HG02970 (cell line): ENCODE measurements around the gene COX6A2.
"Not testable (repeated sequence)": the region's sequence is repeated elsewhere in the genome, so short reads cannot be mapped to it uniquely, and the experiment has no call there.

ENCODE experiments used
- ATAC-seq: cut with Tn5 transposase; IDR thresholded peaks from one replicate; pipeline ENCODE4 v1.9.1; 2021; ENCODE audit warnings: mild to moderate bottlenecking, moderate library complexity, moderate number of reproducible peaks; ENCODE audit not compliant: unreplicated experiment, low FRiP score

The COX6A2 gene

DNA sequence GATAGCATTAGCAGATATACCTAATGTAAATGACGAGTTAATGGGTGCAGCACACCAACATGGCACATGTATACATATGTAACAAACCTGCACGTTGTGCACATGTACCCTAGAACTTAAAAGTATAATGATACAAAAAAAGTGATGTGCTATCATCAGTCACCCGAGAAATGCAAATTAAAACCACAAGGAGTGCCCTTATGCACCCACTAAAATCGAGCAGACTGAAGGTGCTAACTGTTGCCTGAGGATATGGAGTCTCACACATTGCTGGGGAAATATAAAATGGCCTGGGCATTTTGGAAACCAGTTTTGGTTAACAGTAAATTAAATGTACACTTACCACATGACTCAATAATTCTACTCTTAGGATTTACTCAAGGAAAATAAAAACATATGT is 10.9 kb upstream of the COX6A2 start:
- not testable (repeated sequence) for ATAC-seq

DNA sequence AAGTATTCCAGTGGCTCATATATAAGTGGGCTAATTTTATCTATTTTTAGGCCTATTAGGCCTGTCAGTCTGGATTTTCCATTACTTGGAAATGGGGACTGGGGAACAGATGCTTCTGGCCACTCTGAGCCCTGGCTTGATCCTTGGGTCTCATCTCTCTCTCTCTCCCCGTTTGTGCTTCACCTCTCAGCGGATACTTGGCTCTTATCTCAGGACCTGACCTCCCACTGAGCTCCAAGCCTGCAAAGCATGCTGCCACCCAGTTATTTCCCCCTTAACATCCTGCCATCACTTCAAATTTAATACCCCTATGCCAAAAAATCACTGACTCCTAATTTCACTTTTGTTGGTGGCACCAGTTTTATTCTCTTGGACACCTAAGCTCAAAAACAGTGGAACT is 10.3 kb upstream of the COX6A2 start:
- no peak for ATAC-seq

- no peak for ATAC-seq
Observed at GRCh38 chr16:31436221-31437045, 8.3 kb upstream of the COX6A2 start.

GRCh38 chr16:31435341-31436220 is 7.4 kb upstream of the COX6A2 start:
- no peak for ATAC-seq

DNA sequence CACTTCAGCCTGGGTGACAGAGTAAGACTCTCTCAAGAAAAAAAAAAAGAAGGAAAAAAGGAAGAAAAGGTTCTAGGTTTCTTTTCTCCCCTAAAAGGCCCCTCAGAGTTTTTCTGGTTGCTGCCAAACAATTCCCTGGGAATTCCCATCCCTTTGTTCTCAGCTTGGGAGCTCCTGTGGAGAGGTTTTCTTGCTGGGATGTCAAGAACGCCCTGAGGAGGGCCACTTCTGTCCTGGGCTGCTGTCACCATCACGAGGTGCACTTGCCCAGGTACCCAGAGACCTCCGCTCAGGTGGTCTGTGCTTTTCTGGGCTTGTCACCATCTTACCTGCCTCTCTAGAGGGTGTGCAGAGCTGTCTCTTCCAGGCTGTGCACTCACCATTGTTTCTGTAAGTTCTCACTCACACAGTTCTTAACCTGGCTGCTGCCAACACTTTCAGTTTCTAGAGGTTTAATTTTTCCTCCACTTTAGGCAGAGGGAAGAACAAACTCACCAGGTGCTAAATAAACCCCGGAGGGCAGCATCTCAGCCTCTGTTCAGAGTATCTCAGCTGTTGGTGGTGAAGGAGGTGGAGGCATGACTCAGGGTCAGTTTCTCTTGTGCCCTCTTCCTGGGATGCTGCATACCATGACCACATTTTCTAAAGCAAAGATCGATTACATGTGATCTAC is 2.4 kb upstream of the COX6A2 start:
- no peak for ATAC-seq

- no peak for ATAC-seq
Observed at GRCh38 chr16:31429796-31430195, 1.6 kb upstream of the COX6A2 start.

GRCh38 chr16:31429314-31429713 is 1.2 kb upstream of the COX6A2 start:
- ATAC-seq, result no peak

- ATAC-seq, result no peak
Observed at GRCh38 chr16:31428638-31429247, 583 bp upstream of the COX6A2 start.

- no peak for ATAC-seq
Observed at GRCh38 chr16:31427441-31428278, 500 bp downstream of the COX6A2 start.

DNA sequence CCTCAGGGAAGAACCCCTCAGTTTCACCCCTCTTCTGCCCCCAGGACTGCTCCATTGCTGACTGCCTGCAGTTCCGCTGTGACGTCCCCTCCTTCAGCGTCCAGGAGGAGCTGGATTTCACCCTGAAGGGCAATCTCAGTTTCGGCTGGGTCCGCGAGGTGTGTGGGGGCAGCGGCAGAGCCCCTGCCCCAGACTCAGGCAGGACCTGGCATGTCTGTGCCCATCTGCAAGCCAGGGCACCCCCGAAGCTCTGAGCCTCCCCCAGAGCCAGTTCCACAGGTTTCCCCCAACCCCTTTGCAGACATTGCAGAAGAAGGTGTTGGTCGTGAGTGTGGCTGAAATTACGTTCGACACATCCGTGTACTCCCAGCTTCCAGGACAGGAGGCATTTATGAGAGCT is 4.4 kb downstream of the COX6A2 start:
- ATAC-seq, result no peak

- no peak for ATAC-seq
Observed at GRCh38 chr16:31423241-31423640, 4.9 kb downstream of the COX6A2 start.

DNA sequence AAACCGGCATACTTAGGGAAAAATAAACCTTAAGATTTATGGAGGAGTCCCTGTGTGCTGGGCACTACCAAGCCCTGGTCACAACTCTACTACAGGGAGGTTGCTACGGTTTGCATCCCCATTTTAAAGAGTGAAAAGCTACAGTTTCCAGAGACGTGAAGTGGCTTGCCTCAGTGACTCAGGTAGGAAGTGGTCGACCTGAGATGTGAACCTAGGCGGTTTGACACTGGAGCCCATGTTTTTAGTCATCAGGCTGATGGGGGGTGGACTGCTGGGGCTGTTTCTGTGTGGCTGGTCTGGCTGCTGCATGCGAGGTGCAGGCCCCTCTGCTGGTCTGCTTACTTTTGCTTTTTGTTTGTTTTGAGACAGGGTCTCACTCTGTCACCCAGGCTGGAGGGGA is 6.6 kb downstream of the COX6A2 start:
- no peak for ATAC-seq

GRCh38 chr16:31420037-31420436 is 8.1 kb downstream of the COX6A2 start:
- no peak for ATAC-seq

- ATAC-seq, result no peak
Observed at GRCh38 chr16:31417916-31418315, 10.2 kb downstream of the COX6A2 start.

GRCh38 chr16:31417036-31417435 is 11.1 kb downstream of the COX6A2 start:
- ATAC-seq, result not testable (repeated sequence)

DNA sequence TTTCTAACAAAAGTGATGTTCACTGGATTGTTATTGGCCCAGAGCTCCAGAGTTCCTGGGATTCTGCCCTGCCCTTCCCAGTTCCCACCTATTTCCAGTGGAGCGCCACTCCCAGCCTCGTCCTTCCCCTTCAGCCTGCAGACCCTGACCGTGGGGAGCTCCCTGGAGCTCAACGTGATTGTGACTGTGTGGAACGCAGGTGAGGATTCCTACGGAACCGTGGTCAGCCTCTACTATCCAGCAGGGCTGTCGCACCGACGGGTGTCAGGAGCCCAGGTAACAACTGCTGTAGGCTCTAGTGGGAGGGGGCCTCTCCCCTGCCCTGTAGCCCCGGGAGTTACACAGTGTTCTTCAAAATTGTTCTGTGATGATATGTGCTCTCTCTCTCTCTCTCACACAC is 11.8 kb downstream of the COX6A2 start:
- no peak for ATAC-seq

- ATAC-seq, result no peak
Observed at GRCh38 chr16:31414706-31415105, 13.5 kb downstream of the COX6A2 start.

- ATAC-seq, result no peak
Observed at GRCh38 chr16:31413943-31414342, 14.2 kb downstream of the COX6A2 start.

DNA sequence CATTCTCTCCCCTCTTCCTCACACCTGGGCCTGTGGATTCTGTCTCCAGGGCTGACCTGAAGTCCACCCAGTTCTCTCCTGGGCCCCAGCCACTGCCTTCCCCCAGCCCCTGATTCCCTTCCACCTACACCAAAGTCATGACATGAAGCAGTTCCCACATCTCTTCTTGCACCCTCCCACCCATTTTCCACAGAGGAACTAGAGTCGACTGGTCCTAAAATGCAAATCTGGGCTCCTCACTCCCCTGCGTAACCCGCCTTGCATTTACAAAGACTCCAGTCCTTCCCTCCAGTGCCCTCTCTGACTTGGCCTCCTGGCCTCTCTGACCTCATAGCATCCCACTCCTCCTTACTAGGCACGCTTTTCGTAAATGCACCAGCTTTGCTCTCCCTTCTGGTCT is 14.8 kb downstream of the COX6A2 start:
- ATAC-seq, result no peak

DNA sequence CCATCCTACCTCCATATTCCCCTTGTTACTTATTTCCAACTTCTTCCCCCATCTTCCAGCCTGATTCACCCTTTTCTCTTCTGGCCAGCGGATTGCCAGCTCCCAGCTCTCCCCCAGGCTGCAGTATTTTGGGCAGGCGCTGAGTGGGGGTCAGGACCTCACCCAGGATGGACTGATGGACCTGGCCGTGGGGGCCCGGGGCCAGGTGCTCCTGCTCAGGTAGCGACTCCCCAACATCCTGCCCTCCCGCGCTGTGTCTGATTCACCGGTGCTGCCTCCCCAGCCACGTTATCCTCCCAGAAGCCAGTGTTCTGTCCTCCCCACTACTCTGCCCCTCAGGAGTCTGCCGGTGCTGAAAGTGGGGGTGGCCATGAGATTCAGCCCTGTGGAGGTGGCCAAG is 15.4 kb downstream of the COX6A2 start:
- no peak for ATAC-seq
